ENCODE measurements around the gene BCAS4.

BCAS4 gene

GRCh38 chr20:50826121-50826520 is 31.3 kb downstream of the BCAS4 start:
- no peak for DNase-seq

- no peak for DNase-seq
Measured at GRCh38 chr20:50828363-50829136, 33.7 kb downstream of the BCAS4 start.

GRCh38 chr20:50831622-50832021 is 36.8 kb downstream of the BCAS4 start:
- no peak for DNase-seq

GRCh38 chr20:50834599-50835005 is 39.7 kb downstream of the BCAS4 start:
- no peak for DNase-seq

GRCh38 chr20:50837532-50838321 is 42.9 kb downstream of the BCAS4 start:
- DNase-seq, result no peak

GRCh38 chr20:50838322-50838625 is 43.4 kb downstream of the BCAS4 start:
- no peak for DNase-seq

GRCh38 chr20:50838707-50839385 is 44.0 kb downstream of the BCAS4 start:
- no peak for DNase-seq

- DNase-seq, result no peak
Measured at GRCh38 chr20:50842821-50843220, 48.0 kb downstream of the BCAS4 start.

GRCh38 chr20:50843331-50844276 is 48.7 kb downstream of the BCAS4 start:
- DNase-seq, result no peak

GRCh38 chr20:50844430-50845100 is 49.7 kb downstream of the BCAS4 start:
- peak in 1 of 2 donors; percentile 5 for DNase-seq

GRCh38 chr20:50845566-50846215 is 50.8 kb downstream of the BCAS4 start:
- no peak for DNase-seq

- no peak for DNase-seq
Measured at GRCh38 chr20:50848341-50848808, 53.5 kb downstream of the BCAS4 start.

- no peak for DNase-seq
Measured at GRCh38 chr20:50848846-50849673, 54.2 kb downstream of the BCAS4 start.

- no peak for DNase-seq
Measured at GRCh38 chr20:50850721-50851286, 55.9 kb downstream of the BCAS4 start.

GRCh38 chr20:50852085-50852484 is 57.2 kb downstream of the BCAS4 start:
- no peak for DNase-seq

GRCh38 chr20:50854506-50855249 is 59.8 kb downstream of the BCAS4 start:
- DNase-seq, result no peak

GRCh38 chr20:50855498-50856474 is 60.9 kb downstream of the BCAS4 start:
- DNase-seq, result no peak

GRCh38 chr20:50856475-50857041 is 61.7 kb downstream of the BCAS4 start:
- DNase-seq, result no peak

All from CD4-positive, alpha-beta T cell treated with Interleukin-4 for 1 hour (primary cell).